HG03135 (cell line): ENCODE data around the gene TYRO3.
"Not testable (repeated sequence)": the region's sequence is repeated elsewhere in the genome, so short reads cannot be mapped to it uniquely, and the experiment has no call there.

ENCODE experiments used
- ATAC-seq: cut with Tn5 transposase; IDR thresholded peaks from one replicate; pipeline ENCODE4 v1.9.1; 2021; ENCODE audit warnings: mild to moderate bottlenecking, moderate library complexity; ENCODE audit not compliant: unreplicated experiment

Gene TYRO3

DNA sequence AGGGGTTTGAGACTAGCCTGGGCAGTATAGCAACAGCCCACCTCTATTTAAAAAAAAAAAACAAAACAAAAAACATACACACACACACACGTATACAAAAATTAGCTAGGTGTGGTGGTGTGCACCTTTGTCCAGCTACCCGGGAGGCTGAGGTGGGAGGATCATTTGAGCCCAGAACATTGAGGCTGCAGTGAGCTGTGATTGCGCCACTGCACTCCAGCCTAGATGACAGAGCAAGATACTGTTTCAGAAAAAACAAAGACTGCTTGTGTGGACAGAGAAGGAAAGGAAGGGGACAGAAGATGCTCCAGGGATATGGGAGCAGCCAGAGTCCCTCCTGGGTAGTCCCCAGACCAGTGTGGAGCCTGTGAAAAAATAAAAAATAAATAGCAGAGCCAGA is 12.9 kb downstream of the TYRO3 start:
- no peak for ATAC-seq

DNA sequence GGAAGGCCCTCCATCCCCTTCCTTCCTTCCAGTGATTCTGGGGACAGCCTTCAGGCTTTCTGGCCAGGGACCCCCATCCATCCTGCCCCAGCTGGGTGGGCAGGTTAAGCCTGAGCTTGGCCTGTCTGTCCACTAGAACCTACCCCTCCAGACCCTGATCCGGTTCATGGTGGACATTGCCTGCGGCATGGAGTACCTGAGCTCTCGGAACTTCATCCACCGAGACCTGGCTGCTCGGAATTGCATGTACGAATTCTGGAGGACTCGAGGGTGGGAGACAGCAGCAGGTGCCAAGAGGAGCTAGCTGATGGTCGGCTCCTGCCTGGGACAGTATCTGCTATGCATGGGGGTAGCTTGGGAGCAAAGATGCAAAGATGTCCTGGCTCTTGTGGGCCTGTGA is 13.9 kb downstream of the TYRO3 start:
- no peak for ATAC-seq

DNA sequence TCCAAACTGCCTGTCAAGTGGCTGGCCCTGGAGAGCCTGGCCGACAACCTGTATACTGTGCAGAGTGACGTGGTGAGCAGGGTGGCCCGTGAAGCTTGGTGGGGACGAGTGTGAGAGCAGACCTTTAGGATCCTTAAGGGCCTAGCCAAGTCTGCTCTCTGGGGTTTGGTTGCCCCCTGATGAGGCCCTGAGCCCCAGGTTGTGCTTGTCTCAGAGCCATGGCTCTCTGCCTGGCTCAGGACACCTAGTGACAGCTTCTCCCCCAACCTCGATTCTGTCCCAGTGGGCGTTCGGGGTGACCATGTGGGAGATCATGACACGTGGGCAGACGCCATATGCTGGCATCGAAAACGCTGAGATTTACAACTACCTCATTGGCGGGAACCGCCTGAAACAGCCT is 14.4 kb downstream of the TYRO3 start:
- ATAC-seq: no peak

DNA sequence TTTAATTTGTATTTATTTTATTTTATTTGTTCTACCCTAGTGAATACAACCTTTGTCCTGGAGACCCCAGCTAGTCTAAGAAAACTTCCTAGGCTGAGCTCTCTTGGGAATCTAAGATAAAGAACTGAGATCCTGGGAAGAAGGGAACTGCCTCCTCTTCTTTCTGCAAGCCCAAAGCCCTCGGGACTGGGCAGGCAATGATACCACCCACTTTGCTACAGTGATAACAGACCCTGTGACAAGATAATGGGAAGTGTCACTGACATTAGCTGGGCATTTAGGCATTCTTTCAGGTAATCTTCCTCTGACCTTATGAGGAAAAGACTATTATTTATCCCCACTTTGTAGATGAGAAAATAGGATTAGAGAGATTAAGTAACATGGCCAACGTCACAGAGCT is 15.1 kb downstream of the TYRO3 start:
- ATAC-seq: no peak

DNA sequence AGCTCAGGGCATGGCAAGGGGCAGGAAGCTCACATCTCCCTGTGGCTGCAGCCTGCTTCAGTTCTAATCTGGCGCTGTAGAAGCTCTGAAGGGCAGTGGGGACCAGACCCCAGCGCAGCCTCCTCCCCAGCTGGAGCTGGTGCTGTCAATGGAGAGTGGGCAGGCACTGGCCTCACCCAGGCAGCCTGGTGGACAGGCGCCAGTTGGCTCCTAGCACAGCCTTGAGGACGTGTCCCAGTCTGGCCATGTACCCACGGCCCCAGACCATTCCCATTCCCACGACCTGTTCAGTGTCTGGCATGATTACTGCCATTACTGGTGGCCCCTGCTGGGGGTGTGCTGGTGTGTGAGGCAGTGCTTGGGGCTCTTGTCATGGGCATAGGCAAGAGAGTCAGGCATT is 16.3 kb downstream of the TYRO3 start:
- ATAC-seq: no peak

DNA sequence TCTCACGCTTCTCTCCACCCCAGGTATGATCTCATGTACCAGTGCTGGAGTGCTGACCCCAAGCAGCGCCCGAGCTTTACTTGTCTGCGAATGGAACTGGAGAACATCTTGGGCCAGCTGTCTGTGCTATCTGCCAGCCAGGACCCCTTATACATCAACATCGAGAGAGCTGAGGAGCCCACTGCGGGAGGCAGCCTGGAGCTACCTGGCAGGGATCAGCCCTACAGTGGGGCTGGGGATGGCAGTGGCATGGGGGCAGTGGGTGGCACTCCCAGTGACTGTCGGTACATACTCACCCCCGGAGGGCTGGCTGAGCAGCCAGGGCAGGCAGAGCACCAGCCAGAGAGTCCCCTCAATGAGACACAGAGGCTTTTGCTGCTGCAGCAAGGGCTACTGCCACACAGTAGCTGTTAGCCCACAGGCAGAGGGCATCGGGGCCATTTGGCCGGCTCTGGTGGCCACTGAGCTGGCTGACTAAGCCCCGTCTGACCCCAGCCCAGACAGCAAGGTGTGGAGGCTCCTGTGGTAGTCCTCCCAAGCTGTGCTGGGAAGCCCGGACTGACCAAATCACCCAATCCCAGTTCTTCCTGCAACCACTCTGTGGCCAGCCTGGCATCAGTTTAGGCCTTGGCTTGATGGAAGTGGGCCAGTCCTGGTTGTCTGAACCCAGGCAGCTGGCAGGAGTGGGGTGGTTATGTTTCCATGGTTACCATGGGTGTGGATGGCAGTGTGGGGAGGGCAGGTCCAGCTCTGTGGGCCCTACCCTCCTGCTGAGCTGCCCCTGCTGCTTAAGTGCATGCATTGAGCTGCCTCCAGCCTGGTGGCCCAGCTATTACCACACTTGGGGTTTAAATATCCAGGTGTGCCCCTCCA is 19.1 kb downstream of the TYRO3 start:
- no peak for ATAC-seq

DNA sequence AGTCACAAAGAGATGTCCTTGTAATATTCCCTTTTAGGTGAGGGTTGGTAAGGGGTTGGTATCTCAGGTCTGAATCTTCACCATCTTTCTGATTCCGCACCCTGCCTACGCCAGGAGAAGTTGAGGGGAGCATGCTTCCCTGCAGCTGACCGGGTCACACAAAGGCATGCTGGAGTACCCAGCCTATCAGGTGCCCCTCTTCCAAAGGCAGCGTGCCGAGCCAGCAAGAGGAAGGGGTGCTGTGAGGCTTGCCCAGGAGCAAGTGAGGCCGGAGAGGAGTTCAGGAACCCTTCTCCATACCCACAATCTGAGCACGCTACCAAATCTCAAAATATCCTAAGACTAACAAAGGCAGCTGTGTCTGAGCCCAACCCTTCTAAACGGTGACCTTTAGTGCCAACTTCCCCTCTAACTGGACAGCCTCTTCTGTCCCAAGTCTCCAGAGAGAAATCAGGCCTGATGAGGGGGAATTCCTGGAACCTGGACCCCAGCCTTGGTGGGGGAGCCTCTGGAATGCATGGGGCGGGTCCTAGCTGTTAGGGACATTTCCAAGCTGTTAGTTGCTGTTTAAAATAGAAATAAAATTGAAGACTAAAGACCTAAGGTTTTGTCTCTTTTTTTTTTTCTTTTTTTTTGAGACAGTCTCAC is 19.8 kb downstream of the TYRO3 start:
- ATAC-seq: no peak

DNA sequence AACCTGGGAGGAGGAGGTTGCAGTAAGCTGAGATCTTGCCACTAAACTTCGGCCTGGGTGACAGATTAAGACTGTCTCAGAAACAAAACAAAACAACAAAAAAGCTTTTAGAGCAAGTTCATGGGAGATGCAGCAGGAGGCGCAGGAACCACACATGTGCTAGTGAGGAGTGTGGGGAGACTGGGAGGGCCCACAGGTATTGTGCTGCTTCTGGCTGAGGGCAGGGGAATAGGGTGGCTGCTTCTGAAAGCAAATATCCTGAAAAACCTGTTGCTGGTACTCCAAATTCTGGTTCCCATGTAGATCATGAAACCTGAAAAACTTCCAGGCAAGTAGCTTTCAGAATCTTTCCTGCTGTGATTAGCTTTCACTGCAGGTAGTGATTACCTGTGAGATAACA is 22.1 kb downstream of the TYRO3 start:
- ATAC-seq: no peak

DNA sequence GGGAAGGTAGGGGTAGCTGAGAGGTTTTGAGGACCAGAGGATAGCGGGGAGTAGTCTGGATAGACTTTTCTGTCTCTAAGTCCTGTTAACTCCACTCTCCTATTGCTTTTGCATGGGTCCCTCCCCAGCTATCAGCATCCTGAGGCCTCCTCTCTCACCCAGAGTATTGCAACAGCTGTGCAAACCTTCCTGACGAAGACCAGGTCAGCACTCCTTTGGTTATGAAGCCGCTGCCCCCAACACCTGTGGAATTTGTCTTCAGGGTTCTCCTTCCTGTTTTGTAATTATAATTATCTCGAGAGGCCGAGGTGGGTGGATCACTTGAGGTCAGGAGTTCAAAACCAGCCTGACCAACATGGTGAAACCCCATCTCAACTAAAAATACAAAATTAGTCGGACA is 24.8 kb downstream of the TYRO3 start:
- ATAC-seq: no peak

DNA sequence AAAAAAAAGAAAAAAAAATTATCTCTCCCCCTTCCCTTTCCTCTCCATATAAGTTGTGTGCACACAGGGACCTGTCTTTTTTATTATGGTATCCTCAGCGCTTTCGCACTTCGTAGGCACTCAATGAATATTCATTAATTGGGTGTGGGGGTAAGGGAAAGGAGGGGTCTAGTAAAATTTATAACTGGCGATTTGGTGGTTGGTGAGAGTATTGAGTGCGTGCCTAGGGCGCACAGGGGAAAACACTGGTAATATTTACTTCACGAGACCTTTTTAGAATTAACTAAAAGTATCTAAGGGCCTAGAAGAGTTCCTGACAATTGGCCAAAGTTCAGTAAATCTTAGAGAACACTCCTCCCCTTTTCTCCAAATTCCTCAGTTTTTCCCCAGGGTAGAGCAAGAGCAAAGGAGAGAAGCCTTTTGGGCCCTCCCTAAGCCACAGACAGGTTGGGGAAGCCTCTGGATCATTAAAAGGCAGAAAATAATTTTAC is 25.7 kb downstream of the TYRO3 start:
- no peak for ATAC-seq

DNA sequence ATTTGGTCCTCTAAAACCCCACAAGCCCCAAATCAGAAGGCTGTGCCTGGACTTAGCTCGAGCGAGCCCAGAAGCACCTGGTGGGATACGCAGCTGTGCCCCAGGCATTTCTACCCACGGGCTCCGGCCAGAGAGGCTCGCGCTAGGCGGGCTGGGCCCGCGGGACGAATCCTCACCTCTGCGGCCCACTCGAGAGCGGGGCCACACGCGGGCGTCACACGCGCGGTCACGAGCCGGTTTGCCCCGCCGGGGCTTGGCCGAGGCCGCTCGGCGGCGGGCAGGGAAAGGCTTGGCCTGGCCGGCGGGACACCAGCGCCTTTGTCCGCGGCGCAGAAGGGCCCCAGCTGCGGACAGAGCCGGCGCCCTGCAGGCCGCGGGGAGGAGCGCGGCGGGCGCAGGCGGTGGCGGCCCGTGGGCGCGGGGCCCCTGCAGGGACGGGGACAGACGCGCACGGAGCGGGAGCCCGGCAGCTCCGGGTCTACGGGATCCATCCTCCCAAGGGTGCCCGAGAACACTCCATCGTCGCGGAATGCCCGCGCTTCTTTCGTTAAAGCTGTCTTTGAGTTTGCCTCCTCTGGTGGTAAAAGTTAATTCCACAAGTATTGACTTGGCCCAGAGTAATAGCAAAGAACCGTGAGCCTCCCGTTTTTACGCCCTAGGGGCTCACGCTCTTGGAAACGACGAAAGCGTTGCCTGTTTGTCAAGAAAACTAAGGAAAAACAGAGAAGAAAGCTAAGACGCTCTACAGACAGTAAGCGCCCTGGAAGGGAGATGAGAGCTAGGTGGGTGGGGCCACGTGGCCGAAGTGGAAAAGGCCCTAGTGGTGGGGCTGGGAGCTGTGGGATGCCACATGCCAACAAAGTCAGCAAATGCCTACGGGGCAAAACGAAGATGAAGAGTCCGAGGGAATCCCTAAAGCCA is 26.4 kb downstream of the TYRO3 start:
- no peak for ATAC-seq

DNA sequence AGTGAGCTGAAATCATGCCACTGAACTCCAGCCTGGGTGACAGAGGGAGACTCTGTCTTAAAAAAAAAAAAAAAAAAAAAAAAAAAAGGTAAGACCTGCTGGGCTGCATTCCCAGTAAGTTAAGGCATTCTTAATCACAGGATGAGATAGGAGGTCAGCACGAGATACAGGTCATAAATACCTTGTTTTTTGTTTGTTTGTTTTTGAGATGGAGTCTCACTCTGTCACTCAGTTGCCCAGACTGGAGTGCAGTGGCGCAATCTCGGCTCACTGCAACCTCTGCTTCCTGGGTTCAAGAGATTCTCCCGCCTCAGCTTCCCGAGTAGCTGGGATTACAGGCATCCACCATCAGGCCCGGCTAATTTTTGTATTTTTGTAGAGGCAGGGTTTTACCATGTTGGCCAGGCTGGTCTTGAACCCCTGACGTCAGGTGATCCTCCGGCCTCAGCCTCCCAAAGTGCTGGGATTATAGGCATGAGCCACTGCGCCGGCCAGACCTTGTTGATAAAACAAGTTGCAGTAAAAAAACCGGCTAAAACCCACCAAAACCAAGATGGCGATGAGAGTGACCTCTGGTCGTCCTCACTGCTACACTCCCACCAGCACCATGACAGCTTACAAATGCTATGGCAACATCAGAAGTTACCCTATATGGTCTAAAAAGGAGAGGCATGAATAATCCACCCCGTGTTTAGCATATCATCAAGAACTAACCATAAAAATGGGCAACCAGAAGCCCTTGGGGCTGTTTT is 27.7 kb downstream of the TYRO3 start:
- ATAC-seq: not testable (repeated sequence)

DNA sequence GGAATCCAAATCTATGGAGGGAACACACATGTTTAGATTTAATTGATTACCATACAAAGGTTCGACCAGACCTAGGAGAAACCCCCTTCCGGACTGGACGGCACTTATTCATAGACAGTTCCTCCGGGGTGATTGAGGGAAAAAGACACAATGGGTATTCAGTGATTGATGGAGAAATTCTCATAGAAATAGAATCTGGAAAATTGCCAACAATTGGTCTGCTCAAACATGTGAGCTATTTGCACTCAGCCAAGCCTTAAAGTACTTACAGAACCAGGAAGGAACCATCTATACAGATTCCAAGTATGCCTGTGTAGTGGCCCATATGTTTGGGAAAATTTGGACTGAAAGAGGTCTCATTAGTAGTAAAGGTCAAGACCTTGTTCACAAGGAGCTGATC is 30.0 kb downstream of the TYRO3 start:
- not testable (repeated sequence) for ATAC-seq

DNA sequence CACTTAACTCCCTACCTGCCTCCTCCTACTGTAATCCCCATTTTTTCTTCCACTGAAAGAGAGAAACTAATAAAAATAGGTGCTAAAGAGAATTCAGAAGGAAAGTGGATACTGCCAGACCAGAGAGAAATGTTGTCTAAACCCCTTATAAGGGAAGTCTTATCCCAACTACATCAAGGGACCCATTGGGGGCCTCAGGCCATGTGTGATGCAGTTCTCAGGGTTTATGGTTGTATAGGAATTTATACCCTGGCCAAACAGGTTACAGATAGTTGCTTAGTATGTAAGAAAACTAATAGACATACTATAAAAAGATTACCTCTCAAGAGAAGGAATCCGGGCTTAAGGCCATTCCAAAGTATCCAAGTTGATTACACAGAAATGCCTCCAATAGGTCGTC is 30.6 kb downstream of the TYRO3 start:
- not testable (repeated sequence) for ATAC-seq

DNA sequence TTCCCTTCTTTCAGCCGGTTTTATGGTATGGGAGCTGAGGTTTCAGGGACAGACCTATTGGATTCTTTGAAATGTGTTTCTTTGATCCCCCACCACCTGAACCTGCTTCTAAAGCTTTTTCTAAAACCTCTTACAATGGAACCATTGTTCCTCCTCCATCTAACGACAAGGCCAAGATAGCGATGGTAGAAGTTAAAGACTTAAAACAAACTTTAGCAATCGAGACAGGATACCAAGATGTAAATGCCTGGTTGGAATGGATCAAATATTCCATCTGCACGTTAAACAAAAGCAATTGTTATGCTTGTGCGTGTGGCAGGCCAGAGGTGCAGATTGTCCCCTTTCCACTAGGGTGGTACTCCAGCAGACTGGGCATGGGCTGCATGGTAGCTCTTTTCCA is 32.2 kb downstream of the TYRO3 start:
- ATAC-seq: not testable (repeated sequence)

DNA sequence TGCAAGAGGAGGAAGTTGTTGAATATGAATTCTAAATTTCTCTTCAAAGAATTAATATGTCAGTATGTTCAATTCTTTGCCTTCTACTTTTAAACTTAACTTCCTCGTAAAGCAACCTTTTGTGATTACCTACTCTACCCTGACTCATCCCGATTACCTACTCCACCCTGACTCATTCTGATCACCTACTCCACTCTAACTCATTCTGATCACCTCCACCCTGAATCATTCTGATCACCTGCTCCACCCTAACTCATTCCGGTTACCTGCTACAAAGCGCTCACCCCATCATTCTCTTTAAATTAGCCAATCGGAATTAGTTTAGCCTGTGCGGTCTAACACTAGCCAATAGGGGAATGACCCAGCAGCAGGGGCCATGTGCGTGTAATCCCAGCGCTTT is 33.7 kb downstream of the TYRO3 start:
- not testable (repeated sequence) for ATAC-seq

DNA sequence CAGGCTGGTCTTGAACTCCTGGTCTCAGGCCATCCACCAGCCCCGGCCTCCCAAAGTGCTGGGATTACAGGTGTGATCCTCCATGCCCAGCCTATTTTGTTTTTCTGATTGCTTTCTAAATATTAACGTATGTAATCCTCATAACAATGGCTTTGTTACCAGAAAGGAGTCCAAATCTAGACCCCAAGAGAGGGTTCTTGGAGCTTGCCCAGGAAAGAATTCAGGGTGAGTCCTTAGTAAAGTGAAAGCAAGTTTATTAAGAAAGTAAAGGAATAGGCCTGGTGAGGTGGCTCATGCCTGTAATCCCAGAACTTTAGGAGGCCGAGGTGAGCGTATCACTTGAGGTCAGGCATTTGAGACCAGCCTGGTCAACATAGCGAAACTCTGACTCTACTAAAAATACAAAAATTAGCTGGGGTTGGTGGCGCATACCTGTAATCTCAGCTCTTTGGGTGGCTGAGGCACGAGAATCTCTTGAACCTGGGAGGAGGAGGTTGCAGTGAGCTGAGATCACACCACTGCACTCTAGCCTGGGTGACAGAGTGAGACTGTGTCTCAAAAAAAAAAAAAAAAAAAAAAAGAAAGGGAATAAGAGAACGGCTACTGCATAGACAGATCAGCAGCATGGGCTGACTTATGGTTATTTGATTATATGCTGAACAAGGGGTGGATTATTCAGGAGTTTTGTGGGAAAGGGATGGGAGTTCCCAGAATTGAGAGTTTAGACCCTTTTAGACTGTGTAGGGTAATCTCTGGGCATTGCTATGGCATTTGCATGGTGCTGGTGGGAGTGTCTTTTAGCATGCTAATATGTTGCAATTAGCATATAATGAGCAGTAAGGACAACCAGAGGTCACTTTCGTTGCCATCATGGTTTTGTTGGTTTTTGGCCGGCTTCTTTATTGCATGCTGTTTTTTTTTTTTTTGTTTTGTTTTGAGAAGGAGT is 36.1 kb downstream of the TYRO3 start:
- no peak for ATAC-seq

DNA sequence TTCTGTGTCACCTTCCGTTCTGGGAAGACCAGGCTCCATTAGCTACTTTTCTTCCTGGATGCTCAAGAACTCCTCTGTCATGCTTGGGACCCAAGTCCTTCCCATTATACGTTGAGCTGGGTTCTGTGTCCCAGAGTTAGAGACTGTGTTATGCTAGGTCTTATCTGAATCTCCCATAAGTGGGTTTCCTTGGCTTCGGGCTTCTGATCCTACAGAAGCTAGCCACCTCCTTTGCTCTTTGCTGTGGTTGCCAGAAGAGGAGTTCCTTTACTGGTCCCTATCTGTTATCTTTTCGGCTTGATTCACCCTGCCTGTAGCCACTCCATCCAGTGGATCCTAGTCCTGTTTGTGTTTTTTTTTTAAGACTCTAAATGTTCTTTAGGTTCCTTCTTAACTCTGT is 38.0 kb downstream of the TYRO3 start:
- no peak for ATAC-seq

DNA sequence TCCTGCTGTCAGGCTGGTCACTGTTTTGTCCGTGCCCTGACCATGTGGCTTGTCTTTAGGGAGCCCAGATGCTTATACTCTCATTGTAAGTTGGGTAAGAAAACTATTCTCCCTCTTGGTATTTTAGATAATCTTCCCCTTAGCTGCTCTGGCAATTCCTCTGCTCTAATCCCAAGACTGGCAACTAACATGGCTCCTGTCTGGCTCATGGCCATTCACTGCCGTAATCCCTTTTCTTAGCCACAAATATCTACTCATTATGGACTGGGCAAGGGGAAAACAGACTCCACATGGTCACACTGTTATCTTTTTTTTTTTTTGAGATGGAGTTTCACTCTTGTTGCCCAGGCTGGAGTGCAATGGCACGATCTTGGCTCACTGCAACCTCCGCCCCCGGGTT is 38.8 kb downstream of the TYRO3 start:
- no peak for ATAC-seq
